ENCODE data around the gene ACSF2.
A peak's percentile ranks its signal among the peaks of the same experiment; 100 is the strongest.
"Not testable (repeated sequence)": the region's sequence is repeated elsewhere in the genome, so short reads cannot be mapped to it uniquely, and the experiment has no call there.

ACSF2 gene

DNA sequence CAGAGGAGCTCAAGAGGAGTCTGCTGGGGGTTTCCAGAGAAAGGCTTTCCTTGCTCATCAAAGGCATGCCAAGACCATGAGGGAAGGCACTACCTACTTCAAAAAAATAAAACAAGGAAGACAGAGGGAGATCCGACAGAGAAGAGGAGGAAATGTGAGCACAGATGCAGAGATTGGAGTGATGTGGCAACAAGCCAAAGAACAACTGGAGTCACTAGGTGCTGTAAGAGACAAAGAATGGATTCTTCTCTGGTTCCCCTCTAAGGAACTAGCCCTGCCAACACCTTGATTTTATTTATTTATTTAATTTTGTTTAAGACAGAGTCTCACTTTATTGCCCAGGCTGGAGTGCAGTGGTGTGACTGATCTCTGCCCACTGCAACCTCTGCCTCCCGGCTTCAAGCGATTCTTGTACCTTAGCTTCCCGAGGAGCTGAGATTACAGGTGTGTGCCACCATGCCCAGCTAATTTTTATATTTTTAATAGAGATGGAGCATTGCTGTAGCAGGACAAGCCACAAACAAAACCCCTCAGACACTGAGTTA, 13.8 kb upstream of the ACSF2 start:
- no peak for DNase-seq

DNA sequence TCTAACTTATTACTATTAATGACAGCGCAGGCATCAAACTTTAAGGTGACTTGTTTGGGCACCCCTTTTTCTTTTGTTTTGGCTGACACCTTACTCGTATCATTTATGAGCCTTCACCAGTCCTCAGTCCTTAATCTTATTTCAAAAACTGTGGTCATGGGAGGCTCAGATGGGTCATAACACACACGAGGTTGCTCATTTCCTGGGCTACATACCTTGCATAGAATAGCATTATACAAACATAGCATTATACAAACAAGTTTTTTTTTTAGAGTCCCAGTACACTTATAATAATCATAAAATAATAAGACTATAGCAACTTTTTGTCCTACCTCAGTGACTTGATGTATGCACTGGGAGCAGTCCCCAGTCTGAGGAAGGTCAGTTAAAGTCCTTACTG, 11.2 kb upstream of the ACSF2 start:
- no peak for DNase-seq

DNA sequence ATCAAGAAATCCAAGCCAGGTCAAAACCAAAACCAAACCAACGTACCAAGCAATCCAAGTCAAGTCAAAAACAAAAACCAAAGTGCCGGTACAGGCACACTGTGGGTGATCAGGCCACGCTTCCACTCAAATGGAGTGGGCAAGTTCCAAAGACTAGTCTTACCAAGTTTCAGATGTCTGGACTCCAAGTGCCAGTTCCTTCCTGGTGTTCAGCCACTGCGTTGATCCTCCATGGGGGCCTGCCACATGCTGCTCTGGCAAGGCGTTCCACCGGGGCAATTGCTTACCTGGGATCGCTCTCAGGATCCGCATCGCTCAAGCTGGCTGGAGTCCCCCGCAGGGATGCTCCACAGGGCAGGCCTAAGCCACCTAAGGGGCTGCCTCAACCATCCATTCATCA, 6.4 kb upstream of the ACSF2 start:
- not testable (repeated sequence) for DNase-seq

DNA sequence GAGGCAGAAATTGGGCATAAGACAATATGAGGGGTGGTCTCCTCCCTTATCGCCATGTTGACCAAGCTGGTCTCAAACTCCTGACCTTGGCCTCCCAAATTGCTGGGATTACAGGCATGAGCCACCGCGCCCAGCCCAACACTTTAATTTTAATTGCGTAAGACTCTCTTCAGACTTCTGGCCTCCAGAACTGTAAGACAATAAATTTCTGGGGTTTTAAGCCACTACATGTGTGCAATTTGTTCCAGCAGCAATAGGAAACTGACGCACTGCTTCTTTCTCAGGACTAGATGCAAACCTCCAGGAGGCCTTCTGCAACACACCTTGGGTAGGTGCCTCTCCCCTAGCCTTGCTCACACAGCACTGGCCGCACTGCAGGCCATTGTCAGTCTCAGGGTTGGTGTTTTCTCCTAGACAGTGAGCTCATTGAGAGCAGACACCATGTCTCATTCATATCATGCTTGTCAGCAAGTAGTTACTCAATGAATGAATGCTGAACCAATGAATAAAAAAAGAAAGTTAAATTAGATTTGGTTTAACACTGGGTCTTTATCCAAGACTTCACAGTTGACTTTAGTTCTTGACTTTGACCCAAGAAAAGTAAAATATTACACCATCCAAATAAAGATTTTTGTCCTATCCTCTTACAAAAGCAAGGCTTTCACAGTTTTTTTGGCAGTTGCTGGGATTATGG, 5.5 kb upstream of the ACSF2 start:
- DNase-seq = no peak

DNA sequence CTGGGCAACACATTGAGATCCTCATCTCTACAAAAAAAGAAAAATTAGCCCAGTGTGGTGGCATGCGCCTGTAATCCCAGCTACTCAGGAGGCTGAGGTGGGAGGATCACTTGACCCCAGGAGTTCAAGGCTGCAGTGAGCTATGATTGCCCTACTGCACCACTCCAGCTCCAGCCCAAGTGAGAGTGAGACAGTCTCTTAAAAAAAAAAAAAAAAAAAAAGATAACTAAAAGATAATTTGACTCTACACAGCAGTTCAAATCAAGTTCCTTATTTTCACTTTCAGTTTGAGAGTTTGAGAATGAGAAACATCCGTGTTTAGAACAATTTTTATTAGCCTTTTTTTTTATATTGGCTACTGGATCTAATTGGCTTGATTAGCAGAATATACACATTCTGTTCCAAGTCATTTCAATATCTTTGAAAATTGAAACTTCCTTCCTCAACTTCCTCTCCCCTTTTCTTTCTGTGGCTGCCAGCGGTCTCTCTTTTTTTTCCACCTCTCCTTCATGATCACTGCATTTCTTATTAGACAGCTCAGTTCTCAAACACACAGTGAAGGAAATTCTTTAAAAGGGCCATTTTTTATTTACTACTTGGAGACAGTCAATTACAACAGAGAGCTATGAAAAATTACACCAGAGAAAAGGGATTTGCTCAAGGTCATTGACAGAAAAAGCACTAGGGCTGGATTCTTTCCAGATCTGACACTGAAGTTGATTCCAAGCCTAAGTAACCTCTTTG, 4.5 kb upstream of the ACSF2 start:
- DNase-seq = no peak

DNA sequence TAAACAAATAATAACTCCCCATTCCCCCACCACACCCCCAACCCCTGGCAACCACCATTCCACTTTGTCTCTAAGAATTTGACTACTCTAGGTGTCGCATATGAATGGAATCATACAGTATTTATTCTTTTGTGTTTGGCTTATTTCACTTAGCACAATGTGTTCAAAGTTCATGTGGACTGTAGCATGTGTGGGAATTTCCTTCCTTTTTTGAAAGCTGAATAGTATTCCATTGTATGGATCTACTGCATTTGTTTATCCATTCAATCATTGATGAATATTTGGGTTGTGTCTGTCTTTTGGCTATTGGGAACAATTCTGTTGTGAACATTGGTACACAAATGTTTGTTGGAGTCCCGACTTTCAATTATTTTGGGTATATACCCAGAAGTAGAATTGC, 3.3 kb upstream of the ACSF2 start:
- DNase-seq = no peak

DNA sequence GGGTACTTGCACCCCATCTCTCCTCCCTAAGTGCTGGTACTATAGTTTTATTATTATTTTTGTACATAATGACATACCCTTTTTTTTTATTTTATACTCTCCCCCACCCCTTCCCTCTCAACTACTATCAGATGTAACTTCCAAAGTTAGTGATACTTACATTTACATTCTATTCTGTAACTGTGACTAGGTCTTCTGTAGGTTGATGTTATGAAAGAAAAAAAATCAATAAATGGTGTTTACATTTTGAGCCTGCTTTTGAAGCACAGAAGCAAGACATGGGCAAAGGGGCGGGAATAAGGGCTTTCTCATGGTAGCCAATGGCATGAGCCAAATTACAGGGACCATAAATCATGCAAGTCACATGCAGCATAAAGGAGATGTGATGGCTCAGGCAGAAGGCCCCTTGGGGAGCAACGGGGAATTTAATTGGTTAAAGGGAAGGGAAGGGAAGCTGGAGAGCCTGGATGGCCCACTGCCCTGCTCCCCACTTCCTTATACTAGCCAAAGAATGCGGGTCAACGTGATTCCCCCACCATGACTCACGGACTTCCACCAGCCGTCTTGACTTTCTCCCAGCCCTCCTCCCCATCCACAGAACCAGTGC, 2.4 kb upstream of the ACSF2 start:
- DNase-seq = no peak

DNA sequence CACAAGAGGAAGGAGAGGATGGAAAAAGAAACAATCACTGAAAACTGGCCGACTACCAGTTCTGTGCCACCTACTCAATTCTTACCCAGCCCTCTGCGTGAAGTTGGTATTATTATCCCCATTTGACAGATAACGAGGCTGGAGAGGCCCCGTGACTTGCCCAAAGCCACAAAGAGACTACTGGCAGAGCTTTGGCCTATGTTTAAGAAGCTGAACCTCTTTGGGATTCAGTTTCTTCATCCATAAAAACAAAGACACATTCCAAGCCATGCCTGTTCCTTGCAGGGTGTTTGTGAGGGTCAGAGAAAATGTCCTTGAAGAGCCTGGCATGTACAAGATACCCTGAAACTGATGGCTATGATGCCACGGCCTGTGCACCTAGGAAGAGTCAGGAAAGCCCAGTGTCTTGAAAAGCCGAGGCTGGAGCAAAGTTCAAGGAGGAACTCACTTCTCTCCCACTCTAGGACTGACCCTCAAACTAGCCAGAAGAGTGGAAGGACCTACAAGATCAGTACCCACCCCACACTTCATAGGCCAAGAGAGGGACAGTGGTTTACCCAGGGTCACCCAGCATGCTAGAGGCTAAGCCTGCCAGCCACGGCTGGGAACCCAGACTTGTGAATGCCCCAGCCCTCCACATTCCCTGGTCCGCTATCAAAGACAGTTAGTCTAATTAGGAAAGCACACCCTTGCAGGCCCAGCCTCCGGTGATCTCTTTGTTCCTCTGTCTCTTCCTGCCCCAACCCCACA, 1.6 kb upstream of the ACSF2 start:
- DNase-seq = no peak

DNA sequence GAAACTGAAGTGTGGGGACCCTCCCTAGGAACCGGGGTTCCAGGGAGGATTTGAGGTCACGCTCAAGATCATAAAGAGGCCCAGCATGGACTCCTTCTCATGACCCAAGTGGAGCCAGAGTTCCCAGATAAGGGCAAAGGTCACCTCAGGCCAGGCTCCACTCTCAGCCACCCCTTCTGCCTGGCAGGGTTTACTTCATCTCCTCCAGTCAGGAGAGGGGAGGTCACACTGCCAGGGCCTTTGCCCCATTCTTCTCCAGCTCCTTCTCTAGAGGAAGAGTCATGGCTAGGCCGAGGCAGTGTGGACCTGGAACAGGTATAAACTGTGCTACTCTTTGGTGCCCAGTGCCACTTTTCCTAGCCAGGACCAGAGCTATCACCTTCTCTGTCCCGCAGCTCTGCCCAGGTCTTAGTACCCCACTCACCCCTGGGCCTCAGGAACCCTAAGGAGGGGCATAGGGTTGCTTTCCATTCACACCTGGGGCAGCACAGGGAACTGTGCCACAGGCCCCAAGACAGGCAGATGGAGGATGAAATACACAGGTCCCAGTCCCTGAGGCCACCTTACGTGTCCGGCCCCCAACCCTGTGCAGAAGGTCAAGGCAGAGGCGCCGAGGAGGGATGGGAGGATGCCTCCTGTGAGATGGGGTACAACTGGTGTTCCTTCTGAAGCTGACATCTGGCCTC, 879 bp upstream of the ACSF2 start:
- no peak for DNase-seq

DNA sequence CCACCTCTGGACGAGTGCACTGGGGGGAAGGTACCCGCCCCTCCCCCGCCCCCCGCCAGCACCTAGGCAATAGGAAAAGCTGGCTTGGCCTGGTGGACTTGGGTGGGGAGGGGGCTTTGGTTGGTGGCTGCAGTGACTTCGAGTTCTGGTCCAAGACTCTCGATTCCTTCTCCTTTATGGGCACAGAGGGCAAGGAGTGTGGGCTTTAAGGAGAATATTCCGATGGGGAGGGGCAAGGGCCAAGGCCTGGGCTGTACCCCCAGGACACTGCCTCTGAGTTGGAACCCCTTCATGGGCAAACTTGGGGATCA, 409 bp downstream of the ACSF2 start:
- DNase-seq = no peak

DNA sequence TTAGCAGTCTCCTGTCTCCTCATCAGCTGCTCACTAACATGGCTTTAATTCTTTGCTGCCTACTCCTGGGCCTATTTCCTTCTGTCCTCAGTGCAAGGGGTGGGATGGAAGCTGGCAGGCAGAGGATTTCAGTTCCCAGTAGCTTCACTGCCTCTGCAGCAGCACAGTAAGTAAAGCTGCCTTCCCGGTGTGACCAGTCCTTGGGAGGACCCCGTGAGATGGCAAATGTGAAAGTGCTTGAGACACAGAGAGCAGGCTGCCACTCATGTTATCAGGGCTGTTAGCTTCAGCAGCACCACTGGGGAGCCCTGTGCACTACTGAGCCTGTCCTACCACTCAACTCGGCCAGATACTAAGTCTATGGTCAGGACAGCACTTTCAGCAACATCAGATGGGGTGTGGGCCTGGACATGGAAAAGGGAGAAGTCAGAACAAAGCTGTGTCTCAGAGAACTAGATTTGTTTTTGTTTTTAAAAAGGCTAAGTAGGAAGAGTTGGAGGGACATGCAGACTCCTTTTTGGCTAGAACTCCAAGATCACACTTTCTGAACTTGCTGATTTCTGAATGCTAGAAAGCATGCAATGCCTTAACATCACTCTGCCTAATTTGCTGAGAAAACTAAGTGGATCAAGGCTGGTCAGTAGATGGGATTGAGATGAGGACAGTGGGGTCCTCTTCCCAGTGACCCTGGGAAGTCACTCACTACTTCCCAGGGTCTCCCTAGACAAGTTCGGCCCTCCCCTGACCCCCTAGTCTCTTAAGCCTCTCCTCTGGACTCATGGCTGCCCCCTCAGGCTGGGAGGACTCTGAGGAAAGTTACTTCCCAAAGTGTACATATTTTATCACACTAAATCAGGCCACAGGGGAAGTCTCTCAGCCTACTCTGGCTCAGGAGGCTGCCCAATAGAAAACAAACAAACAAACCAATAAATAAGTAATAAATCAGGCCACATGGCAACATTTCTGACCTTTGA, 1.1 kb downstream of the ACSF2 start:
- DNase-seq = no peak

DNA sequence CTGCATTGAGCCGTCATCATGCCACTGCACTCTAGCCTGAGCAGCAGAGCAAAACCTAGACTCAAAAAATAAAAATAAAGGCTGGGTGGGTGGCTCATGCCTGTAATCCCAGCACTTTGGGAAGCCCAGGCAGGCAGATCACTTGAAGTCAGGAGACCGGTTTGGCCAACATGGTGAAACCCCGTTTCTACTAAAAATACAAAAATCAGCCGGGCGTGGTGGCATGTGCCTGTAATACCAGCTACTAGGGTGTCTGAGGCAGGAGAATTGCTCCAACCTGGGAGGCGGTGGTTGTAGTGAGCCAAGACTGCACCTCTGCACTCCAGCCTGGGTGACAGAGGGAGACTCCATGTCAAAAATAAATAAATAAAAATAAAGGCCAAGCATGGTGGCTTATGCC, 2.1 kb downstream of the ACSF2 start:
- DNase-seq = not testable (repeated sequence)

DNA sequence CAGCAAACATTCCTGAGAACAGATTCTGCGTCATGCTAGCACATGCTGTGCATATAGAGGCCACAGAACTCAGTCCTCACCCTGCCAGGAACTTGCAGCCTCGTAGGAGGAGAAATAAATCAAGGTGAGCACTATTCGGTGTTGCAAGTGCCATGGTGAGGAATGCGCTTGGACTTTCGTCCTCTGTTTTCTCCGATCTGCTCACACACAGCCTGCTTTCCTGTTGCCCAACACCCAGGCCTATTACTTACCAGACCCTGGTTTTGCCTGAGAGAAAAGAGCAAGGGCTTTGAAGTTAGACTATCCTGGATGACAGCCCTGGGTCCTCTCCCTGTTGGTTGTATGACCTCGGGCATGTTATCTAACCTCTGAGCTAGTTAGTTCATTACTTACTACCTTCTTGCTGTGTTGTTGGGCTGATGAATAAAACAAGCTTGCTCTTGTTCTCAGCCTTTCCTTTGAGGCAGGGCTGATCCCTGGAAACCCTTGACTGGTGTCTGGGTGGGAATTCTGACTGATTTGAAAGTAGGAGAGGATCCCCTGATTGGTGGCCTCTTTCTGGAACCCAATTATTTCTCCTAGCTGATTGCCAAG, 2.9 kb downstream of the ACSF2 start:
- no peak for DNase-seq

DNA sequence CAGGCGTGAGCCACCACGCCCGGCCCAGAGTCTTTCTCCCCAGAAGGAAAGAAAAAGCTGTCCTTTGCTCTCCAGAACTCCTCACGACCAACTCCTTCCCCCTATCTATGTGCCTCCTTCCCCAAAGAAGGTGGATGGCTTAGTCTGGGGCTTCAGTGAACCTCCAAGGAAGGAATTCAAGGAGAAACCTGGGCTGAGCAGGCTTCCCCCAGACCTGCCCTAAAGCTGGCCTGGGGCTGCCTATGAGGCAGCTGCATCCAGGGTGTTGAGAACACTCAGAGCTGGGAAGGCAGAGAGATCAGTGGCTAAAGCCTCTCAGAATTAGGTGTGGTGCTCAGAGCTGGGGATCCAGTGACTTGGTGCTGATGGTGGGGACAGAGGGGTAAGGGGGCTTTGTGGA, 3.8 kb downstream of the ACSF2 start:
- DNase-seq = no peak

DNA sequence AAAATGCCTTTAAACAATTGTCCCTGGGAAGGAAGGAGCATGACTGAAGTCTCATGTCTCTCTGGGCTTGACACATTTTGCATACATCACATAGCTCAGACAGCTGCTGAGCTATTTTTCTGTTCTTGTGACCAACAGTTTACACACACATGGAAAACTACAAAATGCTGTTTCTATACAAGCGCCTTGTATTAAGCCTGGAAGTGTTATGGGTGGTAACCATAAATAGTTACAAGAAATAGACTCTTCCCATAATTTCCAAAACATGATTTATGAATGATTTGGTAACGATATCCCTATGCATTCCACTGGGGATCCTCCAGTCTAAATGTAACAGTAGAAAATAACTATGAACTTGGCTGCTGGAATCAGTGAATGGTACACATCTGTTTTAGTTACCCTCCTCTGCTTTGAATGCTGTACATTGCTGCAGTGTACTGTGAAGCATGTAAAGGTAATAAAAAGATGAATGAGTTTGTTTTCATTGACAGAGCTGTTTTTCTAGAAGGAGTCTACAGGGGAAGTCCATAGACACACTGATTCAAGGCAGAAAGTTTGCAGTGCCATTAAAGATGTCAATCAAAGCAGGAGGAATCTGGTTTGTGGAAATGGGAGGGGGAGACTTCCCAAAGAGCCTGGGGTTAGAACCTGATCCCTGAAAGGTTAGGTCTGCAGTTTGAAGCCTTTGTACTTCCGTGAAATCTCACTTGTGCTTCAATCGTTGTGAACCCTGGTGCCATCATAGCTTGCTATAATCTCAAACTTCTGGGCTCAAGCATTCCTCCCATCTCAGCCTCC, 5.0 kb downstream of the ACSF2 start:
- no peak for DNase-seq

DNA sequence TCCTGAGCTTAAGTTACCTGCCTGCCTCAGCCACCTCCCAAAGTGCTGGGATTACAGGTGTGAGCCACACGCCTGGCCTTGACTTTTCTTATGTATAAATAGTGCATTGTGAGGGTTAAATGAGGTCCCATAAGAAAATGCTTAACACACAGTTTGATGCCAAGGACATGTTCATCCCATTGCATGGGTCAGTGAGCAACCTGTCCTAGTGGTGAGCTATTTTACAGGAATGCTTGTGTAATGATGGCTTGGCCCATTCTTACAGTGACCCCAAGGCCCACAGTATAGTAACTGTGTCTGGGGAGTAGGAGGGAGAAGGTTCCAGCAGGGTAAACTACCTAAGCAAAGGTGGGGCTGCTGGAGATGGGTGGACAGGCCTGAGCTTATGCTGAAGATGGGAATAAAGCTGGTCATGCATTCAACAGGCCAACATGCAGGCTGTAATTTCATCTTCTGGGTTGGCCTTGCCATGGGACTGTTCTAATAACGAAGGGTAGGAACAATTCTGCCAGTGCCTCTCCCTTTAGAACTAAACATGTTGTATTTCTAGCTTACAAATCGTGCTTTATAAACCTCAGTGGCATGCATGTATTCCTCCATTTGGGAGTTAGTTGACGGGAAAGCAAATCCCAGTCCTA, 6.2 kb downstream of the ACSF2 start:
- no peak for DNase-seq

DNA sequence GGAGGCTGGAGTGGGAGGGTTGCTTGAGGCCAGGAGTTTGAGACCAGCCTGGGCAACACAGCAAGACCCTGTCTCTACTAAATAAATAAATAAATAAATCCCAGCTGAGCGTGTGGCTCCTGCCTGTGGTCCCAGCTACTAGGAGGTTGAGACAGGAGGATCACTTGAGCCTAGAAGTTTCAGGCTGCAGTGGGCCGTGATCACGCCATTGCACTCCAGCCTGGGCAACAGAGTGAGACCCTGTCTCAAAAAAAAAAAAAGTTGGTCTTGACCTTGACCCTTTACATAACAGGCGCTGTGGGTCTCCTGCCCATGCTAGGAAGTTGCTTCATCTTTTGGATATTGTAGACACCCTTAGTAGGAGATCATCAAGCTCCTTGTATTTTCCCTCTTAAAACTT, 11.4 kb downstream of the ACSF2 start:
- DNase-seq = no peak

DNA sequence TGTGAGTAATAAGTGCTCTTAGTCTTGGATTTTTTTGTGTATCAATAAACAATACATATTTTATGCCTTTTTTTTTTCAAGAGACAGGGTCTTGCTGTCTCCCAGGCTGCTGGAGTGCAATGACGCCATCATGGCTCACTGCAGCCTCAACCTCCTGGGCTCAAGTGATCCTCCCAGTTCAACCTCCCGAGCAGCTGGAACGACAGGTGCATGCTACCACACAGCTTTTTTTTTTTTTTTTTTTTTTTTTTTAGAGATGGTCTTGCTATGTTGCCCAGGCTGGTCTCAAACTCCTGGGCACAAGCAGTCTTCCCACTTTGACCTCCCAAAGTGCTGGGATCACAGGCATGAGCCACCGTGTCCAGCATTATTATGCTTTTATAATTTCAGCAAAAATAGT, 13.0 kb downstream of the ACSF2 start:
- no peak for DNase-seq

DNA sequence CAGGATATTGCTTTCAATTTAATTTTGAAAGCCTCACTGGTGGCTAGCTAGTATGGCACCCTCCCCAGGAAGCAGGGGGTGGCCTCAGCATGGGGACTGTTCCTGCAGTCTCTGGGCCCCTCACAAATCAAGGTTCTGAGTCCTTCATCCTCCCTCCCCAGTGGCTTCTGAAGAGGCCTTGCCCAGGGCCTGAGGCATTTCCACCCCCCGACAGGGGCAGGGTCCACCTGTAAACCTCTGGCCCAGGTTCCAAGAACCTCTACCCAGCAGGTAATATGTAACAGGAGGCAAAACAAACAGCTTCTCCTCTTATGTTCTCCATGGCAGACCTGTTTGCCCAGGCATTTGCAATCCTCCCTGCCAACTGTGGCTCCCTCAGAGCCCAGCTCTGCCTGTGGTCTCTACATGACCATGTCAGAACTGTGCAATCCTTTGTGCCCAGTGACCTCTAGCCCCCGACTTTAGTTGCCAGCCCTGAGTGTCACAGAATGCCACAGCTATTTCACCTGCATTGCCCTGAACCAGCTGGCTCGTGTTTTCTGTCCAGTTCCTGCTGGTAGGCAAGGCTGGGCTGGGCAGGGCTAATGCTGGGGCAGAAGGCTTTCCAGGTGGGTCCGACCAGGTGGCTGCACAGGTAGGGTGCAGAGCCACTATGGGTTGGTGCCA, 14.3 kb downstream of the ACSF2 start:
- peak in 1 of 2 experiments; percentile 37 for DNase-seq

Measured in cerebellar nuclear complex (tissue), 1 donor.